NCI-H2227 treated with DMSO at 0.1 percent for 48 hours (cell line): ENCODE measurements around the gene PRPF40A.
"Not testable (repeated sequence)": the region's sequence is repeated elsewhere in the genome, so short reads cannot be mapped to it uniquely, and the experiment has no call there.

Experiments used
- DNase-seq: peaks from one replicate; lab custom pipeline; 2025; lab: John Stamatoyannopoulos, UW

PRPF40A gene

DNA sequence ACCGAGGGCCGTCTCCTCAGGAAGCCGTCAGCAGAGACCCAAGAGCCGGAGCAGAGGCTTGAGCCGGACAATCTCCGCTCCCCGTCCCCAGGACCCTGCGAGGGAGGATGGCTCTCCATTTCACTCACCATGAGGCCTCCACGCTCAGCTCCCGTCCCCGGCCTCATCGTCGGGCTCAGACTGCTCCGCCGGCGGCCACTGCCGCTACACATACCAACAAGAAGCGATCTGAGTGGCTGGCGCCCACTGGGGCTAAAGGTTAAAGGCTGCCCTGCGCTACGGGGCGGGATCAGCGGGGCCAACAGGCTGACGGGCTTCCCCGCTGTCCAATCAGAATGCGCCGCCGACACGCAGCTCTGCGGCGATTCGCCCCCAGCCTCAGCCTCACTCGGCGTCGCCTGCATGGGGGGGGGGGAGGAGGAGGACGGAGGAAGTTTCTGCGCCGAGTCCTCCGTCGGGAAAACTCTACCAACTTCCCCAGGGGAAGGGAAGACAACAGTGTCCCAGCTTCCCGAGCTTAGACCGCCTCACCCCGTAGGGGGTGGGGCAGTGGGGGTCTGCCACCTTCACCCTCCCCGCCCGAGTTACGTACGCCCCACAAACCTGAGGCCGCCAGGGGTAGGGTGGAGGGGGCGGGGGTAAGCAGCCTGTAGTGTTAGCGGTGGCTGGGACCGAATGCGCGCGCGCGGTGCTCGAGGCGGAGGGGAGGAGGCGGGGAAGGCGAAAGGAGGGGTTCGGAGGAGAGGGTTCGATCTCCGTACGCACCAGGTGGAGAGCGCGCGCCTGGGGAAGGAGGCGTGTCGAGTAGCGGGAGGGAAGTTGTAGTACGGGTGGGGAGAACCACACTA is at the start of gene PRPF40A:
TSS of gene PRPF40A (minus strand) at position 234 of the 848 bp plus-strand sequence. CDS start at position 212, 22 bp downstream.
- DNase-seq = peak; percentile 100

DNA sequence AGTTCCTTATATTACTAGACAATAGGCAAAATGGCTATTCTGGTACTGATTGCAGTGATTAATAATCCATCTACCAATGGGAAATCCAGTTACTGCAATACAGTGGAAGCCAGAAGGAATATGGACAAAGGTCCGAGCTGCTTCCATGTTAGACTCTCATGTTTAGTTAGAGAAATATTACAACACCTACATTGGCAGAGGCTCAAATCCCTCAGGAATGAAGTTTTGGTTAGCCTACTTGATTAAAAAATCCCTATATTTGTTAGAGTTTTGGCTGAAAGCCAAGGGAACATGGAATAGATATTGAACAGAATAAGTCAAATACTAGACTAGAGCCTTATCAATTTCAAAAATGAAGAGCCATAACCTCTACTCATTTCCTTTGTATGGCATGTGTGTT is 49.7 kb upstream of the PRPF40A start:
- no peak for DNase-seq

DNA sequence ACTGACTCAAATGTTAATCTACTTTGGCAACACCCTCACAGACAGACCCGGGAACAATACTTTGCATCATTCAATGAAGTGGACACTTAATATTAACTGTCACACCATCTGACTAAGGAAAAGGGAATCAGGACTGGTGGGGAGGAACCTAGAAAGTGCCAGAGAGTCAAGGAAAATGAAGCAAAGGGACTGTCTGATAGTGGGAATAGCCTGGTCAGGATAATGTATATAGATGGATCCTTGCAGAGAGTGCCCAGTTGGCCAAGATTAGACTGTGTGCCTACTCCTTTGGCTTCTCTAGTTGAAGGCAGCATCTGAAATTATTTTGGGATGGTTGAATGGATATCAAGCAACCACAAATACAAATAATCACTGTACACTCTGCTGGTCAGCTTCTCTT is 46.4 kb upstream of the PRPF40A start:
- no peak for DNase-seq

DNA sequence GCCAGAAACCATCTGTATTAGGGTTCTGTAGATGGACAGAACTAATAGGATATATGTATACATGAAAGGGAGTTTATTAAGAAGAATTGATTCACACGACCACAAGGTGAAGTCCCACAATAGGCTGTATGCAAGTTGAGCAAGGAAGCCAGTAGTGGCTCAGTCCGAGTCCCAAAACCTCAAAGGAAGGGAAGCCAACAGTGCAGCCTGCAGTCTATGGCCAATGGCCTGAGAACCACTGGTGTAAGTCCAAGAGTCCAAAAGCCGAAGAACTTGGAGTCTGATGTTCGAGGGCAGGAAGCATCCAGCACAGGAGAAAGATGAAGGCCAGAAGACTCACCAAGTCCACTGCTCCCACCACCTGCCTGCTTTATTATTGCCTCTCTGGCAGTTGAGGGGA is 45.9 kb upstream of the PRPF40A start:
- DNase-seq = not testable (repeated sequence)

DNA sequence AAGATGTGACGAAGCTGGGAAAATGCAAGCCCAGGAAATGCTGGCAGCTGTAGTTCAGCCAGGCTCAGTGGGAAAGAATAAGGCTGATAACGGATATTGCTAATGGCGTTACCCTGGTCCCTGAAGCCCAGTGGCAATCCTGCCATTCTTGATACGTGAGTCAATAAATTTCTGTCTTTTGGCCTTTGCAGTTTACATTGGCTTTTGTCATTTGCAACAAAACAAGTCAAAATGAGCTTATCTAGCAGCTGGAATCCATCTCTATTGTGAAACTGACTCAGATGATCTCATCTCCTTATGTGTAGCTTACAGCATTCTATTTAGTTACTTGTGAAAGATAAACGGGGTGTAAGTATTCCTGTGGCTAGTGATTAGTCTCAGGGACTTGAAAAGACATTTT is 44.9 kb upstream of the PRPF40A start:
- DNase-seq = no peak

DNA sequence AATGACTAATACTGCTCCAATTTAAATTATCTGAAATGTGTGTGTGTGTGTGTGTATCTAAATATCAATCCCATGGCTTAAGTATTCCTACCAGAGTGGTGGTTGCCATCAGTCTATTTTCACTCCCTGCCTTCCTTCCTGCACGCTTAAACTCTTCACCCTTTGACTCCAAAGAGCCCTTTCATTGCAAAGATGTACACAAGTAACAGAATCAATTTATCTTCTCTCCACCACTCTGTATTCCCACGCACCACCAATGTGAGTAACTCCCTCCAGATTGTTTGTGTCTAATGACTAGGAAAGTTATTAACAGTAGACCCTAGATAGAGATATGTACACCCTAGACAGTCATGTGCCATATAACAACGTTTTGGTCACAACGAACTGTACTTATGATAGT is 44.0 kb upstream of the PRPF40A start:
- DNase-seq = no peak

DNA sequence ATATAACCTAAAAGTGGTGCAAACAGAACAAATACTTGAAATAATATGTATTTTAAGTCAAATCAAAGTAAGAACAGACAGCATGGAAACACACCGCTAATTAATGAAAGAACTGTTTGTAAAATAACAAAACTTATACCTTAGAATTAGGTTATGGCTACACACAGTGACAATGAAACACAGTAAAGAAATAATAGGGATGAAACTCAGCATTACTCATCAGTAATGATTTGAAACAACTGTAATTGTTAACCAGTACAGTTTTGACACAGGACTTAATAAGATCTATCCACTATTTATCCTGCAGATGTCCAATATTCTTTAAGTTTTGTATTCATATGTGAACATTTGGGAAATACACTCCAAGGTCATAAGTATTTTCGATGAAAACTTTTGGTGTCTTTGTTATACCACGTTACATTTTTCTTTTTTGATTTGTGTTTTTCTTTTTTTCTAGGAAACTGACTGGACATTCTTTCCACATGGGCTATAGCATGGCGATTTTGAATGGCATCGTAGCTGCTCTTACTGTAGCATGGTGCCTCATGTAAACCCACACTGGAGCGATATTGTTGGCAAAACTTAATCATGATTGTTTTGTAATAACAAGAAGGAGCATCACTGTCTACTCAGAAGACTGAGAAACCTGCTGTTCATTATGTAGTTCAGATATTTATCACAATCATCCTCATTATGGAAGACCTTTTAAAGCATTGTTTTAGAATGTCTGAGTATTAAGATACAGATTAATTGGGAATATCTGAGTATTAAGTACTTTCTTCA is 42.2 kb upstream of the PRPF40A start:
- DNase-seq = no peak

DNA sequence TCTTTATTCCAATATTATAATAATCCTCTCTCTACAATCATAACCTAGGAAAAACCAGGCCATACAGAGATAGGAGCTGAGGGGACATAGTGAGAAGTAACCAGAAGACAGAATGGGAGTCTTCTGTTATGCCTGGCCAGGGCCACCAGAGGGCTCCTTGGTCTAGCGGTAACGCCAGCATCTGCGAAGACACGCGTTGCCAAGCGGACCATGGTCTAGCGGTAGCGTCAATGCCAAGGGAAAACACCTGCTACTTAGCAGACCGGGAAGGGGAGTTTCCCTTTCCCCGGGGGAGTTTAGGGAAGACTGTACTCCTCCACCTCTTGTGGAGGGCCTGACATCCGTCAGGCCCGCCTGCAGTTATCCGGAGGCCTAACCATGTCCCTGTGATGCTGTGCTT is 37.8 kb upstream of the PRPF40A start:
- DNase-seq = no peak

DNA sequence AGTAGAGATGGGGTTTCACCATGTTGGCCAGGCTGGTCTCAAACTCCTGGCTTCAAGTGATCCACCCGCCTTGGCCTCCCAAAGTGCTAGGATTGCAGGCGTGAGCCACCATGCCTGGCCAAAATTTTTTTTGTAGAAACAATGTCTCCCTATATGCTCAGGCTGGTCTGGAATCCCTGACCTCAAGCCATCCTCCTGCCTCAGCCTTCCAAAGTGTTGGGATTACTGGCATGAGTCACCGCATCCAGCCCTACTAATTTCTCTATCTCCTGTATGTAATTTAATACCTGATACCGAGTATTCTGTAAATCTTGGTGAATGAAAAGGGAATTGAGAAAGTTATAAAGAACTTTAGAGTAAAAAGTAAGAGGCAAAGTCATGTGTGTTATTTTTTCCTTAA is 30.5 kb upstream of the PRPF40A start:
- not testable (repeated sequence) for DNase-seq

DNA sequence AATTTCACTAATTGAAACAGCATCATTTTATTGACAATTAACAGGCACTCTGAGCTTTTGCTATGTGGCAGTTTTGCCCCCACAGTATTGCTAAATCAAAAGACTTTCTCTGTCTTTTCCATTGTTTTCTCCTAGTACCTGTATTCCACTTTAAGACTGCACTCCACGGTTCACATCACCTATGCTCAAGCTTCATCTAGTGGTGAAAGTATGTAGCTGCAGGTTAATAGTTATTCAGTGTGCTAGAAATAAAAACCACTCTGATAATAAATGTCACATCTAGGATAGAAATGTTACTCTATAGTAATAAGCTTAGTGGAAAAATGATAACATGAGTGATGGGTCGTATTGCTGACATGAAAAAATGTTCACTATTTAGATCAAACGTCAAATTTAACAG is 25.7 kb upstream of the PRPF40A start:
- DNase-seq = peak; percentile 12

DNA sequence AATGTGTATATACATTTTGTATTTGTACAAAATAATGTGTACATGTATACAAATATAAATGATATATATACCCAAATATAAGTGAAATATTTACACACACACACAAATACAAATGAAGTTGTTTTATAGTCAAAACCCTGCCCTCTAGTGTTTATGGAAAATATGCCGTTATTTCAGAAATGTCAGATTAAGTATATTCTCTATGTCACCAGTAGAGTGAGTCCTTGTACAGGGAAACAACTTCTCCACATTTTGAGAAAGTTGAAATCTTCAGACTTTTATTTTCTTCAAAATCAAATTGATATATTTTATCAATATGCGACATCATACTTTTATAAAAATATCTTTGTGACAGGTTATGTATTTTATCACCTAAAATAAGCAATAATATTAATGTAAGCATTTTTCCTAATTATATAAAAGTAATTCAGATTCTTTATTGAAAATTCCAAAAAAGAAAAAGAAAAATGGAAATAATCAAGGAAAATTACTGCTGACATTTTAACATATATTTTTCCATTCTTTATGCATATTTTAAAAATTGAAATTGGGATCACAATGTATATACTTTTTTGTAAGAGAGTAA is 23.6 kb upstream of the PRPF40A start:
- DNase-seq = peak; percentile 74

DNA sequence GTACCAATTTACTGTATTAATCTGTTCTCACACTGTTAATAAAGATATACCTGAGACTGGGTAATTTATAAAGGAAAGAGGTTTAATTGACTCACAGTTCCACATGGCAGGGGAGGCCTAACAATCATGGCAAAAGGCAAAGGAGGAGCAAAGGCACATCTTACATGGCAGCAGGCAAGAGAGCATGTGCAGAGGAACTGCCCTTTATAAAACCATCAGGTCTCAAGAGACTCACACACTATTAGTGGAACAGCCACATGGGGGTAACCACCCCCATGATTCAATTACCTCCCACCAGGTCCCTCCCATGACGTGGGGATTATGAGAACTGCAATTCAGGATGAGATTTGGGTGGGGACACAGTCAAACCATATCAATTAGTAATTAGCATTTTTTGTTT is 22.4 kb upstream of the PRPF40A start:
- not testable (repeated sequence) for DNase-seq

DNA sequence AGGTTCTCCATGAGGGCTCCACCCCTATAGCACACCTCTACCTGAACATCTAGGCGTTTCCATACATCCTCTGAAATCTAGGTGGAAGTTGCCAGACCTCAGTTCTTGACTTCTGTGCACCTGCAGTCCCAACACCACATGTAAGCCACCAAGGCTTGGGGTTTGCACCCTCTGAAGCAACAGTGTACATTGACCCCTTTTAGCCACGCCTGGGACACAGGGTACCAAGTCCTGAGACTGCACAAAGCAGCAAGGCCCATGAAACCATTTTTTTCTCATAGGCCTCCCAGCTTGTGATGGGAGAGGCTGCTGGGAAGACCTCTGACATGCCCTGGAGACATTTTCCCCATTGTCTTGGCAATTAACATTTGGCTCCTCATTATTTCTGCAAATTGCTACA is 21.2 kb upstream of the PRPF40A start:
- no peak for DNase-seq

DNA sequence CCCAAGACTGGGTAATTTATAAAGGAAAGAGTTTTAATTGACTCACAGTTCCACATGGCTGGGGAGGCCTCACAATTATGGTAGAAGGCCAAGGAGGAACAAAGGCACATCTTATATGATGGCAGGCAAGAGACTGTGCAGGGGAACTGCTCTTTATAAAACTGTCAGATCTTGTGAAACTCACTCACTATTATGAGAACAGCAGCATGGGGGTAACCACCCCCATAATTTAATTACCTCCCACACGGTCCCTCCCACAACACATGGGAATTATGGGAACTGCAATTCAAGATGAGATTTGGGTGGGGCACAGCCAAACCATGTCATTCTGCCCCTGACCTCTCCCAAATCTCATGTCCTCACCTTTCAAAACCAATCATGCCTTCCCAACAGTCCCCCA is 20.2 kb upstream of the PRPF40A start:
- DNase-seq = not testable (repeated sequence)

DNA sequence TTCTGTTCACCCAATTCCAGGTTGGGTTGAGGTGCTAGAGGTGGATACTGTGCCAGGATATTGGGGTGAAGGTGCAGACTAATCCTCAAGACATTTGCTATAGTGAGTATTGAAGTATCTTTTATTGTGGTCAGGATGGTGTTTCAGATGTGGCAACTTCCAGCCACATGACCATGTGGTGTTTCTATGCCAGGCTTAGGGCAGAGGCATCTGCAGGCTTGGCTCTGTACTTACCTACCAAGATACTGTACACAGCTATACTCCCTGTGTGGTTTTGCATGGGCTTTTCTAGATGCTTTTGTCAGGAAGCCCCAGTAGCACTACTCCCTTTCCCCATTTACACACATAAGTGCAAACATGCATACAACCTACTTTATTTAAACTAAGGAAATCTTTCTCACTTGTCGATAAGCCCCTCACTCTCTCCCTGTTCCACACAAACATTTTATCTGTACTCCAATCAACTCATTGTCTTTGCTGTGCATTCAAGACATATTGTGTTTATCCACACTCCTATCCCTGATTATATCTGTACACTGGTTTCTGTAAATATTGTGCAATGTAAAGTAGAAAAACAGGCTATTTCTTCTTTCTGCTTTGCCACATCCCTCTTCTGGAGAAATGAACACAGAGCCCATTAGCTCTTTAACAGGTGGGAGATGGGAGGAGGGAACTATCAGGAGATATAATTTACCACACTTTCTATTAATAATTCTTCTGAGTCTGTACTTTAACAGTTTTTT is 13.5 kb upstream of the PRPF40A start:
- no peak for DNase-seq

DNA sequence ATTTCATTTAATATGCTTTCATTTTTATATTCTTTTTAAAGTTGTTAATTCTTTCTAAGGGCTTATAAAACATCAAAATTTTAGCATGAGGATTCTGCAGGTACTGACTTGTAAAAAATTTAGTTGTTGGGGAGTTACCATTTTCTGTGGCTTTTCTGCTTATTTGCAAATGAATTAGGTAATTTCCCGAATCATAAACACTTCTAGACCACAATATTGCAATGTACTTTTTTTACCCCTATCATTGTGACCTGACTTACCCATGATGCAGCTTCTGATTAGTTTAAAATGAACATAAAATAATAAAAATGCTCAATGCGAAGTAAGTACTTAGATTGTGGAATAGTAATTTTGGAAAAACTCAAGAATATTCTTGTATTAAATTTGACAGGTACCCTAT is 12.6 kb upstream of the PRPF40A start:
- no peak for DNase-seq

DNA sequence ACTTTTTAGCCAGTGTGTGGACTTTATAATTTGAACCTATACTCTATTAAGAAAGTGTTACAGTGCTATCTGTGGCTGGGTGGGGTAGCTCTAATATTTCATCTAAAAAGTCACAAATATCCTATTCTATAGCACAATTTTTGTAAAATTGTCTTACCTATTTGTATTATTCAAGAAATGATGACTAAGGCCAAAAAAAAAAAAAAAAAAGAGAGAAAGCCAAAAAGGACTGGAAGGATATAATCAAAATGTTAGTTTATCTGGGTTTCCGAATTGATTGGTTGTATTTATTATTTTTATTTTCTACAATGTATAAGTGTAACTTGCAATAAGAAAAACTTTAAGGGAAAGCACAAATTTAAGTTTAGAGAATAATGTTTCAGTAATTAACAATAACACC is 6.7 kb upstream of the PRPF40A start:
- no peak for DNase-seq

DNA sequence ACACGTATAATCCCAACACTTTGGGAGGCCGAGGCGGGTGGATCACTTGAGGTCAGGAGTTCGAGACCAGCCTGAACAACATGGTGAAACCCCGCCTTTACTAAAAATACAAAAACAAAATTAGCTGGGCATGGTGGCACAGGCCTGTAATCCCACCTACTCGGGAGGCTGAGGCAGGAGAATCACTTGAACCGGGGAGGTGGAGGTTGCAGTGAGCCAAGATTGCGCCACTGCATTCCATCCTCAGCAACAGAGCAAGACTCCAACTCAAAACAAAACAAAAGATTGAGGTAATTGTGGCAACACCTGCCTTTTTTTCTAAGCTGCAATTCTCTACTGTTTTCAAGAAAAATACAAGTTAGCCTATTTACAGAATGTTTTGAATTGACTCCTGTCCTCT is 5.4 kb upstream of the PRPF40A start:
- not testable (repeated sequence) for DNase-seq

DNA sequence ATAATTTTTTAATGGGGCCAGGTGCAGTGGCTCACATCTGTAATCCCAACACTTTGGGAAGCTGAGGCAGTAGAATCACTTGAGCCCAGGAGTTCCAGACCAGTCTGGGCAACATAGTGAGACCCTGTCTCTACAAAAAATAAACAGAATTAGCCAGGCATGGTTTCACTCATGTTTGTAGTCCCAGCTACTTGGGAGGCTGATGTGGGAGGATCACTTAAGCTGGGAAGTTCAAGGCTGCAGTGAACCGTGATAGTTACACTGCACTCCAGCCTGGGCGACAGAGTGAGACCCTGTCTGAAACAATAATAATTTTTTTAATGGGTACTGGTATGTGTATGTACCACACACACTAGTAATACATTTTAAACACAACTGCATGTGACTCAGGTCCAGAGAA is 3.5 kb upstream of the PRPF40A start:
- no peak for DNase-seq

DNA sequence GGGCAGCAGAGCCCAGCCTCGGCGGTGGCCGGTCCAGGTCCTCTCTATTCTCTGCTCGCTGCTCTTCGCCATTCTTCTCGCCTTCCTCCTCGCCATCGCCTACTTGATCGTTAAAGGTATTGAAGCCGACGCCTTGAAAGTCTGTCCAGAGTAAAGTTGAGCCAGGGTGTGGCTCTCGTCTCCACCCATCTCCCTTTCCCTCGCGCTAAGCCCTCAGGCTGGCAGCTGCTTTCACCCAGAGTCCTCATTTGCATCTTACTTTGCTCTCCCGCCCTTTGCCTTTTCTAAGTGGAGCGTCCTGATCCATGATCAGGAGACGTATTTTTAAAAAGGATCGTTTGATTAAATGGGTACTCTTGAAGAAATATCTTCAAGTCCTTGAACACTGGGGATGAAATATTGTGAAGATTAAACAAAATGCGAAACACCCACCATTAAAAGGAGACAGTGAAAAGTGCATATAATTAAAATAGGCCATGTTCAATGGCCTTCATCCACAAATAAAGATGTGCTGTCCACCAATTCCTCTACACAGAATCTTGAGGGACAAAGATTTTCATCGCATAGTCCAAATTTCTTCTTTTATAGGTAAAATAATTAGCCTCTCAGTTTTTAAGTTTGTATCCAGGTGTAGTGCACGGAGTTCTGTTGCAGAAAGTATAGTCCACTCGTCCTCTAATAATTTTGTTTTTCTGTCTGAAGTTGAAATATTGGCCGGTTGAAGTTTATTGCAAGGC is 1.8 kb upstream of the PRPF40A start:
- DNase-seq = peak; percentile 89
